Panc1 (cell line): ENCODE results near the gene MADCAM1. TPM values are rescaled to one million over a fixed set of nuclear protein-coding genes. Genes with fewer than 3 reads are reported as not detected.
A peak's percentile ranks its signal among the peaks of the same experiment; 100 is the strongest.

ENCODE experiments used
- ATAC-seq: fragments of 200-7000 bp; cut with Tn5 transposase; 2 replicates; pipeline ENCODE4 v1.9.1; 2020; ENCODE audit warnings: mild to moderate bottlenecking, moderate library complexity
- BruUV-seq: library from RNA; stranded (reverse); fragments of 400-500 nt; replicated peaks from 2 replicates; lab custom pipeline; 2021; lab: Mats Ljungman, UMichigan
- CTCF ChIA-PET: fragments of 300-600 bp; sonication (Branson Sonifier 250); formaldehyde crosslinking; loops from one replicate; lab custom pipeline; 2022; ENCODE audit warnings: antibody characterized with exemption; lab: Charles Lee
- POLR2A ChIA-PET: fragments of 300-600 bp; sonication (Branson Sonifier 250); formaldehyde crosslinking; loops from one replicate; lab custom pipeline; 2022; ENCODE audit warnings: antibody characterized with exemption; lab: Charles Lee
- DNase-seq: peaks from one replicate; pipeline ENCODE4 v3.0.0-alpha.2; 2010; ENCODE audit warnings: low read depth, low spot score
- H3K27ac ChIP-seq: 2 replicates; pipeline ENCODE4 v1.5.1; 2011; ENCODE audit warnings: mild to moderate bottlenecking, low read length, inconsistent platforms
- H3K27me3 ChIP-seq: fragments of 200-500 bp; sonication (Bioruptor generic); 2 replicates; pipeline ENCODE4 v1.6.0; 2014; ENCODE audit warnings: low read length, inconsistent platforms; ENCODE audit not compliant: control insufficient read depth, insufficient read depth
- H3K36me3 ChIP-seq: fragments of 200-500 bp; sonication (Bioruptor generic); 2 replicates; pipeline ENCODE4 v1.5.1; 2014; ENCODE audit warnings: inconsistent platforms, mild to moderate bottlenecking, low read length, moderate library complexity; ENCODE audit not compliant: control insufficient read depth, insufficient read depth
- H3K4me1 ChIP-seq: 2 replicates; pipeline ENCODE4 v1.5.1; 2011; ENCODE audit warnings: inconsistent platforms, mild to moderate bottlenecking, low read length, moderate library complexity; ENCODE audit not compliant: control insufficient read depth, insufficient read depth
- H3K4me3 ChIP-seq, 2 experiments: 2 replicates each; pipeline ENCODE4 v1.5.1; 2011 to 2012; ENCODE audit warnings: low read depth in 2 of 2, low read length in 2 of 2, mild to moderate bottlenecking in 2 of 2, inconsistent platforms in 1 of 2, moderate library complexity in 1 of 2
- H3K9me3 ChIP-seq: fragments of 200-500 bp; sonication (Bioruptor generic); 2 replicates; pipeline ENCODE4 v1.5.1; 2014; ENCODE audit warnings: low read depth, mild to moderate bottlenecking, inconsistent platforms, low read length, moderate library complexity; ENCODE audit not compliant: control insufficient read depth, insufficient read depth
- POLR2AphosphoS5 ChIP-seq: IDR thresholded peaks from 2 replicates; pipeline ENCODE4 v1.6.1; 2012; ENCODE audit warnings: mild to moderate bottlenecking, low read depth, low read length, moderate library complexity
- SIN3A ChIP-seq: IDR thresholded peaks from 2 replicates; pipeline ENCODE4 v1.6.1; 2012; ENCODE audit warnings: low read depth, mild to moderate bottlenecking, low read length, moderate library complexity, borderline replicate concordance; ENCODE audit not compliant: insufficient read depth
- TCF7L2 ChIP-seq: IDR thresholded peaks from 2 replicates; pipeline ENCODE4 v1.6.1; 2011; ENCODE audit warnings: mild to moderate bottlenecking, low read depth, low read length, inconsistent platforms
- in situ Hi-C: cut with HindIII; loops from 2 replicates; pipeline ENCODE4 v1.10.0; 2016; ENCODE audit warnings: low sequenced_read_pairs, low pct_unique_long_range_greater_than_20kb
- intact Hi-C: fragments of 100-400 bp; cut with micrococcal nuclease; formaldehyde crosslinking; loops from one replicate; pipeline ENCODE4 v1.10.0; 2022; ENCODE audit not compliant: unreplicated experiment
- total RNA-seq: library from RNA; stranded (reverse); gene quantifications from one replicate; pipeline ENCODE4 v1.2.1, GENCODE V29; 2021; ENCODE audit not compliant: unreplicated experiment
- TF ChIP-seq, protein P1 (sequence below), 2 experiments: IDR thresholded peaks; 2 replicates each; pipeline ENCODE4 v1.6.1; 2011 to 2012; ENCODE audit warnings: low read depth in 2 of 2, control low read depth in 1 of 2, low read length in 1 of 2, mild to moderate bottlenecking in 1 of 2, moderate library complexity in 1 of 2; ENCODE audit not compliant: insufficient read depth in 1 of 2
- TF ChIP-seq, protein P2 (sequence below): fragments of 450-650 bp; IDR thresholded peaks from 2 replicates; pipeline ENCODE4 v1.5.1; 2017; ENCODE audit warnings: mild to moderate bottlenecking

Gene MADCAM1
- total RNA-seq, 1 experiment from 2014 or later: 0.54 TPM

DNA sequence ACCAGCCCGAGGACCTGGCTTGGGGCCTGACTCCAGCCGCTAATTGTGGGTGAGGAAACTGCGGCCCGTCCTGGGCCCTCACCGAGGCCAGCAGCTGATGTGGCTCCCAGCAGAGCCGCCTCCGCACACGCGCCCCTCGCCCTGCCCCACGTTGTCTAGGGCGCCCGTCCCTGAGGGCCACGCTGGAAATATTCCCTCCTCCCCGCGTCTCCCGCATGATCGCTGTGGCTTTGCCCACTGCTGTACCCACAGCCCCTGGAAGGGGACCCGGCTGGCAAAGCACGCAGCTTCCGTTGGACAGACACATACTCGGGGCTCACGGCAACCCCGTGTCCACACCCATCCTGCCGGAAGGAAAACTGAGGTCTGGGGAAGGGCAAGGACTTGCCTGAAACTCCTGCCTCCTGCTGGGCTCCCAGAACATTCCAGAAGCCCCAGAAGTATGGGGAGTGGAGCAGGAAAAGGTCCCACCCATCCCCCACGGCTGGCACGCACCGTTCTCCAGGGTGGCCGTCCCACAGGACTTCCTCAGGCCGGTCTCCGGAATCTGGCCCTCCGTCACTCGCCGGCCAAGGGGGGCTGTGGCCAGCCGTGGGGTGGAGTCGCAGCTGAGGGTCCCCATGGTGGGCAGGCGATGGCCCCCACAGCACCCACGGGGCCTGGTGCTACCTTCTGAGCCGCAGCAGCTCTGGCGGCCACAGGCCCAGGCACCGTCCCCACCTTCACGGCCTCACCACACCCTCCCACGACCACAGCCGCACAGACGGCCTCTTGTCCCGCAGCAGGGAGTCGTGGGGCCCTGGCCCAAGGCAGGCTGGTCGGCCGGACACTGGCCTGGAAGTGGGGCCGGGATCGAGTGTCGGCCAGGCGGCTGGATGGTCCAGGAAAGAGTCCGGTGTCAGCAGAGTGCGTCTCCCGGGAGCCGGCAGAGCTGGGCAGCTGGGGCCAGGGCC is 21.9 kb upstream of the MADCAM1 start:
- Histone ChIP-seq H3K9me3 (no peaks in the 10 kb centered on the region), H3K4me1 (no peaks in the 10 kb centered on the region), H3K36me3 (no peaks in the 10 kb centered on the region), H3K4me3 (no peak overlapping the region), H3K27me3 (no peaks in the 10 kb centered on the region), H3K27ac (no peak overlapping the region)
- intact Hi-C loops: no loop called here
- peak; percentile 50 for ATAC-seq
- TF ChIP-seq, protein P1, sequence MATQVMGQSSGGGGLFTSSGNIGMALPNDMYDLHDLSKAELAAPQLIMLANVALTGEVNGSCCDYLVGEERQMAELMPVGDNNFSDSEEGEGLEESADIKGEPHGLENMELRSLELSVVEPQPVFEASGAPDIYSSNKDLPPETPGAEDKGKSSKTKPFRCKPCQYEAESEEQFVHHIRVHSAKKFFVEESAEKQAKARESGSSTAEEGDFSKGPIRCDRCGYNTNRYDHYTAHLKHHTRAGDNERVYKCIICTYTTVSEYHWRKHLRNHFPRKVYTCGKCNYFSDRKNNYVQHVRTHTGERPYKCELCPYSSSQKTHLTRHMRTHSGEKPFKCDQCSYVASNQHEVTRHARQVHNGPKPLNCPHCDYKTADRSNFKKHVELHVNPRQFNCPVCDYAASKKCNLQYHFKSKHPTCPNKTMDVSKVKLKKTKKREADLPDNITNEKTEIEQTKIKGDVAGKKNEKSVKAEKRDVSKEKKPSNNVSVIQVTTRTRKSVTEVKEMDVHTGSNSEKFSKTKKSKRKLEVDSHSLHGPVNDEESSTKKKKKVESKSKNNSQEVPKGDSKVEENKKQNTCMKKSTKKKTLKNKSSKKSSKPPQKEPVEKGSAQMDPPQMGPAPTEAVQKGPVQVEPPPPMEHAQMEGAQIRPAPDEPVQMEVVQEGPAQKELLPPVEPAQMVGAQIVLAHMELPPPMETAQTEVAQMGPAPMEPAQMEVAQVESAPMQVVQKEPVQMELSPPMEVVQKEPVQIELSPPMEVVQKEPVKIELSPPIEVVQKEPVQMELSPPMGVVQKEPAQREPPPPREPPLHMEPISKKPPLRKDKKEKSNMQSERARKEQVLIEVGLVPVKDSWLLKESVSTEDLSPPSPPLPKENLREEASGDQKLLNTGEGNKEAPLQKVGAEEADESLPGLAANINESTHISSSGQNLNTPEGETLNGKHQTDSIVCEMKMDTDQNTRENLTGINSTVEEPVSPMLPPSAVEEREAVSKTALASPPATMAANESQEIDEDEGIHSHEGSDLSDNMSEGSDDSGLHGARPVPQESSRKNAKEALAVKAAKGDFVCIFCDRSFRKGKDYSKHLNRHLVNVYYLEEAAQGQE (IDR thresholded peaks at IDR 0.05; ENCODE audit: insufficient read depth in 1 of 2, low read depth in 2 of 2, low read length in 1 of 2): no peak
- no peak for TF ChIP-seq SIN3A
- TF ChIP-seq POLR2AphosphoS5: no peak
- no peak for TF ChIP-seq TCF7L2
- TF ChIP-seq, protein P2, sequence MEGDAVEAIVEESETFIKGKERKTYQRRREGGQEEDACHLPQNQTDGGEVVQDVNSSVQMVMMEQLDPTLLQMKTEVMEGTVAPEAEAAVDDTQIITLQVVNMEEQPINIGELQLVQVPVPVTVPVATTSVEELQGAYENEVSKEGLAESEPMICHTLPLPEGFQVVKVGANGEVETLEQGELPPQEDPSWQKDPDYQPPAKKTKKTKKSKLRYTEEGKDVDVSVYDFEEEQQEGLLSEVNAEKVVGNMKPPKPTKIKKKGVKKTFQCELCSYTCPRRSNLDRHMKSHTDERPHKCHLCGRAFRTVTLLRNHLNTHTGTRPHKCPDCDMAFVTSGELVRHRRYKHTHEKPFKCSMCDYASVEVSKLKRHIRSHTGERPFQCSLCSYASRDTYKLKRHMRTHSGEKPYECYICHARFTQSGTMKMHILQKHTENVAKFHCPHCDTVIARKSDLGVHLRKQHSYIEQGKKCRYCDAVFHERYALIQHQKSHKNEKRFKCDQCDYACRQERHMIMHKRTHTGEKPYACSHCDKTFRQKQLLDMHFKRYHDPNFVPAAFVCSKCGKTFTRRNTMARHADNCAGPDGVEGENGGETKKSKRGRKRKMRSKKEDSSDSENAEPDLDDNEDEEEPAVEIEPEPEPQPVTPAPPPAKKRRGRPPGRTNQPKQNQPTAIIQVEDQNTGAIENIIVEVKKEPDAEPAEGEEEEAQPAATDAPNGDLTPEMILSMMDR: no peak
- in situ Hi-C loops: no loop called here
- POLR2A ChIA-PET: no interaction called here
- no TSS peak for BruUV-seq
- CTCF ChIA-PET: interaction anchor here (0.5 kb wide), 1 partner anchor 58 kb away, joined by 3 read pairs; no protein-coding TSS in a partner anchor
- no peak for DNase-seq

DNA sequence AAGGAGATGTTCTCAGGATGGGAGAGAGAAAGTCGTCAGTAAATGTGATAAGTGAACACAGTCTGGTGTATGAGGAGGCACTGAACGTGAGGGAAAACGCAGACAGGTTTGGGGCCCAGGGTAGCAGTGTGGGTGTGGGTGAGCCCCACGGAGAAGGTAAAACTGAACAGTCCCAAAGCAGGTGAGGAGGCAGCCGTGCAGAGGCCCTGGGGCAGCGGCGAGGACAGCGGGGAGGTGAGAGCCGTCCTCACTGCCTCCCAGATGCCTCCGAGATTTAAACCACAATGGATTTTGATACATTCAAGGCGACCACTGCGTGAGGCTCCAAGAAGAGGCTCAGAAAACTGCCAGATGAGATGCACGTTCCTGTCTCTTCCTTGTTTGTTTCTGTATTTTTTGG is 20.9 kb upstream of the MADCAM1 start:
- no TSS peak for BruUV-seq
- TF ChIP-seq TCF7L2 (no peak), SIN3A (no peak), POLR2AphosphoS5 (no peak)
- TF ChIP-seq, protein P1 (IDR thresholded peaks at IDR 0.05; ENCODE audit: insufficient read depth in 1 of 2, low read depth in 2 of 2, low read length in 1 of 2): no peak
- TF ChIP-seq, protein P2: no peak
- Histone ChIP-seq H3K27me3 (no peaks in the 10 kb centered on the region), H3K27ac (no peak overlapping the region), H3K9me3 (no peaks in the 10 kb centered on the region), H3K36me3 (no peaks in the 10 kb centered on the region), H3K4me3 (no peak overlapping the region), H3K4me1 (no peaks in the 10 kb centered on the region)
- no peak for ATAC-seq
- POLR2A ChIA-PET: no interaction called here
- no peak for DNase-seq
- CTCF ChIA-PET: no interaction called here
- intact Hi-C loops (no loop called here), in situ Hi-C loops (no loop called here)
